HEK293 (cell line): ENCODE data around the gene SNCAIP.

Source experiments
- CTCF ChIA-PET: fragments of 350-600 bp; formaldehyde crosslinking; extraction: SDS; loops from one replicate; lab custom pipeline; 2021; ENCODE audit warnings: antibody characterized with exemption; lab: Yijun Ruan, JAX
- POLR2A ChIA-PET: fragments of 300-600 bp; formaldehyde crosslinking; extraction: SDS; loops from one replicate; lab custom pipeline; 2020; ENCODE audit warnings: antibody characterized with exemption, inconsistent platforms; lab: Yijun Ruan, JAX
- H3K27ac ChIP-seq: fragments of 200-500 bp; sonication (Bioruptor generic); 2 replicates; pipeline ENCODE4 v1.5.1; 2014; ENCODE audit warnings: low read depth, low read length, control low read depth, inconsistent platforms; ENCODE audit errors: extremely low read depth
- H3K36me3 ChIP-seq, 2 experiments: fragments of 200-500 bp in 1 of 2; sonication (Bioruptor generic) in 1 of 2; 1 replicate in 1 of 2; 2 replicates in 1 of 2; pipeline ENCODE4 v1.5.1; 2014 to 2017; ENCODE audit warnings: inconsistent platforms in 2 of 2, low read length in 2 of 2; ENCODE audit not compliant: control insufficient read depth in 2 of 2, insufficient read depth in 1 of 2
- H3K4me1 ChIP-seq: fragments of 200-500 bp; sonication (Bioruptor generic); 2 replicates; pipeline ENCODE4 v1.5.1; 2014; ENCODE audit warnings: mild to moderate bottlenecking, low read length, inconsistent platforms; ENCODE audit not compliant: control insufficient read depth, insufficient read depth
- H3K4me3 ChIP-seq: 2 replicates; pipeline ENCODE4 v1.5.1; 2011; ENCODE audit warnings: low read depth, mild to moderate bottlenecking, control low read depth, low read length, moderate library complexity
- H3K9me3 ChIP-seq: fragments of 200-500 bp; sonication (Bioruptor generic); 2 replicates; pipeline ENCODE4 v1.5.1; 2014; ENCODE audit warnings: low read depth, low read length, inconsistent platforms; ENCODE audit not compliant: control insufficient read depth, insufficient read depth
- GFI1B ChIP-seq: fragments of 450-650 bp; formaldehyde crosslinking; IDR thresholded peaks from 2 replicates; pipeline ENCODE4 v1.5.1; 2016; ENCODE audit warnings: missing biosample characterization, missing genetic modification characterization
- GLIS2 ChIP-seq: fragments of 450-650 bp; formaldehyde crosslinking; IDR thresholded peaks from 2 replicates; pipeline ENCODE4 v1.5.1; 2016; ENCODE audit warnings: missing biosample characterization, missing genetic modification characterization
- KLF7 ChIP-seq: fragments of 450-650 bp; formaldehyde crosslinking; IDR thresholded peaks from 2 replicates; pipeline ENCODE4 v1.5.1; 2016; ENCODE audit warnings: missing biosample characterization, missing genetic modification characterization, borderline replicate concordance
- RBAK ChIP-seq: fragments of 450-650 bp; formaldehyde crosslinking; IDR thresholded peaks from 2 replicates; pipeline ENCODE4 v1.5.1; 2016; ENCODE audit warnings: missing biosample characterization, missing genetic modification characterization
- SP3 ChIP-seq: fragments of 450-650 bp; formaldehyde crosslinking; IDR thresholded peaks from 2 replicates; pipeline ENCODE4 v1.5.1; 2016; ENCODE audit warnings: missing biosample characterization, missing genetic modification characterization
- YY1 ChIP-seq: fragments of 450-650 bp; formaldehyde crosslinking; IDR thresholded peaks from 2 replicates; pipeline ENCODE4 v1.5.1; 2018; ENCODE audit warnings: missing biosample characterization, missing genetic modification characterization
- ZNF335 ChIP-seq: fragments of 450-650 bp; formaldehyde crosslinking; conservative IDR thresholded peaks from 2 replicates; pipeline ENCODE4 v1.5.1; 2016; ENCODE audit warnings: missing biosample characterization, missing genetic modification characterization
- ZNF433 ChIP-seq: fragments of 450-650 bp; formaldehyde crosslinking; IDR thresholded peaks from 2 replicates; pipeline ENCODE4 v1.5.1; 2016; ENCODE audit warnings: missing biosample characterization, missing genetic modification characterization, low read depth
- ZNF510 ChIP-seq: fragments of 450-650 bp; formaldehyde crosslinking; IDR thresholded peaks from 2 replicates; pipeline ENCODE4 v1.5.1; 2018; ENCODE audit warnings: mild to moderate bottlenecking, missing genetic modification characterization, missing biosample characterization; ENCODE audit not compliant: insufficient replicate concordance
- ZNF596 ChIP-seq: fragments of 450-650 bp; IDR thresholded peaks from 2 replicates; pipeline ENCODE4 v1.5.0; 2018; ENCODE audit warnings: missing biosample characterization, mild to moderate bottlenecking, missing genetic modification characterization, moderate library complexity
- ZNF654 ChIP-seq: fragments of 450-650 bp; formaldehyde crosslinking; IDR thresholded peaks from 2 replicates; pipeline ENCODE4 v1.5.1; 2016; ENCODE audit warnings: low read depth, missing biosample characterization, missing genetic modification characterization
- ZNF843 ChIP-seq: fragments of 450-650 bp; formaldehyde crosslinking; IDR thresholded peaks from 2 replicates; pipeline ENCODE4 v1.5.1; 2016; ENCODE audit warnings: missing biosample characterization, missing genetic modification characterization
- ZSCAN30 ChIP-seq: fragments of 450-650 bp; IDR thresholded peaks from 2 replicates; pipeline ENCODE4 v1.5.1; 2018; ENCODE audit warnings: missing biosample characterization, mild to moderate bottlenecking, missing genetic modification characterization, moderate library complexity
- TF ChIP-seq, protein P1 (sequence below): fragments of 450-650 bp; formaldehyde crosslinking; IDR thresholded peaks from 2 replicates; pipeline ENCODE4 v1.5.1; 2016; ENCODE audit warnings: missing biosample characterization, missing genetic modification characterization
- TF ChIP-seq, protein P2 (sequence below): fragments of 450-650 bp; formaldehyde crosslinking; IDR thresholded peaks from 2 replicates; pipeline ENCODE4 v1.5.1; 2016; ENCODE audit warnings: missing biosample characterization, missing genetic modification characterization
- TF ChIP-seq, protein P3 (sequence below): fragments of 450-650 bp; formaldehyde crosslinking; IDR thresholded peaks from 2 replicates; pipeline ENCODE4 v1.5.1; 2016; ENCODE audit warnings: missing biosample characterization, missing genetic modification characterization

Gene SNCAIP

GRCh38 chr5:122413722-122414121 is 101.7 kb downstream of the SNCAIP start (continued):
- TF ChIP-seq, protein P1, sequence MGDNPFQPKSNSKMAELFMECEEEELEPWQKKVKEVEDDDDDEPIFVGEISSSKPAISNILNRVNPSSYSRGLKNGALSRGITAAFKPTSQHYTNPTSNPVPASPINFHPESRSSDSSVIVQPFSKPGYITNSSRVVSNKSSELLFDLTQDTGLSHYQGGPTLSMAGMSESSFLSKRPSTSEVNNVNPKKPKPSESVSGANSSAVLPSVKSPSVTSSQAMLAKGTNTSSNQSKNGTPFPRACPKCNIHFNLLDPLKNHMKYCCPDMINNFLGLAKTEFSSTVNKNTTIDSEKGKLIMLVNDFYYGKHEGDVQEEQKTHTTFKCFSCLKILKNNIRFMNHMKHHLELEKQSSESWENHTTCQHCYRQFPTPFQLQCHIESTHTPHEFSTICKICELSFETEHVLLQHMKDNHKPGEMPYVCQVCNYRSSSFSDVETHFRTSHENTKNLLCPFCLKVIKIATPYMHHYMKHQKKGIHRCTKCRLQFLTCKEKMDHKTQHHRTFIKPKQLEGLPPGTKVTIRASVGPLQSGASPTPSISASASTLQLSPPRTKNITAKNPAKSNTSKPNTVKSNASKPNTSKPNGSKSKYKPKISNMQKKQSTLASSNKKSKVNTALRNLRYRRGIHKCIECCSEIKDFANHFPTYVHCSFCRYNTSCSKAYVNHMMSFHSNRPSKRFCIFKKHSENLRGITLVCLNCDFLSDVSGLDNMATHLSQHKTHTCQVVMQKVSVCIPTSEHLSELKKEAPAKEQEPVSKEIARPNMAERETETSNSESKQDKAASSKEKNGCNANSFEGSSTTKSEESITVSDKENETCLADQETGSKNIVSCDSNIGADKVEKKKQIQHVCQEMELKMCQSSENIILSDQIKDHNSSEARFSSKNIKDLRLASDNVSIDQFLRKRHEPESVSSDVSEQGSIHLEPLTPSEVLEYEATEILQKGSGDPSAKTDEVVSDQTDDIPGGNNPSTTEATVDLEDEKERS (tag by site-specific recombination) = no peak
- TF ChIP-seq, protein P2, sequence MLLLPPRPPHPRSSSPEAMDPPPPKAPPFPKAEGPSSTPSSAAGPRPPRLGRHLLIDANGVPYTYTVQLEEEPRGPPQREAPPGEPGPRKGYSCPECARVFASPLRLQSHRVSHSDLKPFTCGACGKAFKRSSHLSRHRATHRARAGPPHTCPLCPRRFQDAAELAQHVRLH (tag by site-specific recombination) = no peak
- TF ChIP-seq ZNF843 (tag by site-specific recombination) = no peak

GRCh38 chr5:122415030-122415800 is 103.2 kb downstream of the SNCAIP start:
- Histone ChIP-seq H3K4me1 (peaks cover 3% of the 10 kb centered on the region; the same call in 1 of the 2 replicates), H3K9me3 (no peaks in the 10 kb centered on the region), H3K27ac (no peak overlapping the region), H3K36me3 (no peaks in the 10 kb centered on the region), H3K4me3 (no peak overlapping the region)
- ChIA-PET POLR2A (no interaction called here), CTCF (interaction anchor here (0.6 to 4.1 kb wide), 18 partner anchors 8 to 598 kb away, joined by 3 to 80 read pairs (median 3); no protein-coding TSS in a partner anchor)
- TF ChIP-seq, protein P3, sequence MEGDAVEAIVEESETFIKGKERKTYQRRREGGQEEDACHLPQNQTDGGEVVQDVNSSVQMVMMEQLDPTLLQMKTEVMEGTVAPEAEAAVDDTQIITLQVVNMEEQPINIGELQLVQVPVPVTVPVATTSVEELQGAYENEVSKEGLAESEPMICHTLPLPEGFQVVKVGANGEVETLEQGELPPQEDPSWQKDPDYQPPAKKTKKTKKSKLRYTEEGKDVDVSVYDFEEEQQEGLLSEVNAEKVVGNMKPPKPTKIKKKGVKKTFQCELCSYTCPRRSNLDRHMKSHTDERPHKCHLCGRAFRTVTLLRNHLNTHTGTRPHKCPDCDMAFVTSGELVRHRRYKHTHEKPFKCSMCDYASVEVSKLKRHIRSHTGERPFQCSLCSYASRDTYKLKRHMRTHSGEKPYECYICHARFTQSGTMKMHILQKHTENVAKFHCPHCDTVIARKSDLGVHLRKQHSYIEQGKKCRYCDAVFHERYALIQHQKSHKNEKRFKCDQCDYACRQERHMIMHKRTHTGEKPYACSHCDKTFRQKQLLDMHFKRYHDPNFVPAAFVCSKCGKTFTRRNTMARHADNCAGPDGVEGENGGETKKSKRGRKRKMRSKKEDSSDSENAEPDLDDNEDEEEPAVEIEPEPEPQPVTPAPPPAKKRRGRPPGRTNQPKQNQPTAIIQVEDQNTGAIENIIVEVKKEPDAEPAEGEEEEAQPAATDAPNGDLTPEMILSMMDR (tag by site-specific recombination) = peak; percentile 69
- TF ChIP-seq ZNF510 (tag by site-specific recombination) (no peak), GLIS2 (tag by site-specific recombination) (no peak), ZNF335 (tag by site-specific recombination) (peak; percentile 45), YY1 (no peak), ZNF654 (tag by site-specific recombination) (peak; percentile 75), ZSCAN30 (tag by site-specific recombination) (peak; percentile 71; the same call in 1 of the 2 replicates), RBAK (tag by site-specific recombination) (no peak), ZNF596 (tag by site-specific recombination) (0 out of 2 replicates have a peak, but pooled peaks have one; percentile 11), SP3 (no peak)

- POLR2A ChIA-PET = no interaction called here
- CTCF ChIA-PET = interaction anchor here (0.6 to 4.1 kb wide), 17 partner anchors 8 to 598 kb away, joined by 3 to 80 read pairs (median 3); no protein-coding TSS in a partner anchor
- H3K9me3 ChIP-seq = no peaks in the 10 kb centered on the region
- H3K36me3 ChIP-seq = no peaks in the 10 kb centered on the region
- H3K4me1 ChIP-seq = peaks cover 3% of the 10 kb centered on the region; the same call in 1 of the 2 replicates
- H3K4me3 ChIP-seq = no peak overlapping the region
- no peak for TF ChIP-seq GFI1B
- no peak for TF ChIP-seq ZNF510 (tag by site-specific recombination)
- TF ChIP-seq KLF7 (tag by site-specific recombination) = no peak
- TF ChIP-seq ZNF433 (tag by site-specific recombination) = no peak
- H3K27ac ChIP-seq = no peak overlapping the region
Observed at GRCh38 chr5:122415801-122416120, 103.7 kb downstream of the SNCAIP start.
